ENCODE data around the gene SKI.

The SKI gene

DNA sequence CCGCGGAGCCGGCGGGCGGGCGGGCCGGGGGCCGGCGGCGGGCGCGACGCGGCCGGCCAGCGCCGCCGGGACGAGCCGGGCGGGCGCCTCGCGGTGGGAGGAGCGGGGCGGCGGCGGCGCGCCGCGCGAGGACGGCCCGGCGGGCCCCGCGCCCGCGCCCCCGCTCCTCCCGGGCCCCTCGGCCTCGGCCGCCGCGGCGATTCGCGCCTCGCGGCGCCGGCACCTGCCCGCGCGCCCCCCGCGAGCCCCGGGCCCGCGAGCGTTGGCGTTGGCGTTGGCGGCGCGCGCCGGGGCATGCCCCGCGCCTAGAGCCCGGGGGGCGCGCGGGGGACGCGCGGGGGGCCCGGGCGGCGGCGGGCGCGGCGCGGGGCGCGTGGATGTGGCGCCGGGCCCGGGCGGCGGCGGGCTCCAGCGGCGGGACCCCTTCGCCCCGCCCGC lies at the start of gene SKI:
Gene SKI, plus strand, starts transcription at position 163 of the 438 bp plus-strand sequence. CDS start 448 bp downstream, outside the sequence.
- DNase-seq (ENCODE audit: low spot score), result no peak

DNA sequence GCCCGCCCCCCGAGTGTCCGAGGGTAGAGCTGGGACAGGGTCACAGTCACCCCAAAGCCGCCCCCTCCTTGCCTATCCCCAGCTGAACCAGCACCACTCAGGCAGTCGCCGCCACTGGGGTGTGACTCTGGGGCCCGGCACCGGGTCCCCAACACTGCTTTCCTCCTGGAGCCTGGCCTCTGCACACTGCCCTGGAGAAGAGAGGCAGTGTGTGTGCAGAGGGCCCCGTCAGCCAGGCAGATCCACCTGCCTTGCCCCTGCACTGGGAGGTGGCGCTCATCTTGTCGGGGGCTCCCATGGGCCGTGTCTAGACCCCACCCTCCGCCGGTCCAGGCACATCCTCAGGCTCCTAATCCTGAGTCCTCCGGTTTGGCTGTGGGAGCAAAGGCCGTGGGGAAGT lies 49.2 kb upstream of the SKI start:
- no peak for DNase-seq (ENCODE audit: low spot score)

DNA sequence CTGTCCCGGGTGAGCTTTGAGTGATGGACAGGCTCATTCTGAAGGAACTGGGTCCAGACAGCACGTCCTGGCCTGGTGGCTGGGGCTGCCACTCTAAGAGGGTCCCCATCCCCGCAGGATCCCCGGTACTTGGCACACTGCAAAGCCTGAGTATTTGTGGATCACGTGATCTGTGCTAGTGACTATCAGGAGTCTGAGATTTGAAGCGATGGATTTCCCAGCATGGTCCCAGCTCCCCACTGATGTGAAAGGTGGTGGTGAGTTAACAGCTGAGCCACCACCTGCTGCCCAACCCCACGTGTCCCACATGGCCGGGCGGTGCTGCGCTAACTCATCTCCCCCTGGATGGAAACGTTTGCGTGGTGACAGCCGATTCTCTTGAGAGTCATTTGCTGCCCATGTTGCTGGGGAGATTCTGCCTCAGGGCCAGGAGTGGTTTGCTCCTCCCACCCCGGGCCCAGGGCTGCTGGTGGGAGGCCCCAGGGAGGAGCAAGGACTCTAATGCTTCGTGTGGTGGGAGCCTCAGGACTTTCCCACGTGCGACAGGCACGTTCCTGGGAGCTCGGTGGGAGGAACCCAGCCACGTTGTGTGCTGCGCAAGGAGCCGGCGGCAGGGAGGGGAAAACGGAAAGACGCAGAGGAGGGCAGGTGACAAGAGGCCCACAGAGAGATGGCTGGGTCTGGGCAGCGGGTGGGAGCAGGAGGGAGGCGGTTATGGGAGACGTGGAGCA lies 48.7 kb upstream of the SKI start:
- DNase-seq (ENCODE audit: low spot score), result no peak

DNA sequence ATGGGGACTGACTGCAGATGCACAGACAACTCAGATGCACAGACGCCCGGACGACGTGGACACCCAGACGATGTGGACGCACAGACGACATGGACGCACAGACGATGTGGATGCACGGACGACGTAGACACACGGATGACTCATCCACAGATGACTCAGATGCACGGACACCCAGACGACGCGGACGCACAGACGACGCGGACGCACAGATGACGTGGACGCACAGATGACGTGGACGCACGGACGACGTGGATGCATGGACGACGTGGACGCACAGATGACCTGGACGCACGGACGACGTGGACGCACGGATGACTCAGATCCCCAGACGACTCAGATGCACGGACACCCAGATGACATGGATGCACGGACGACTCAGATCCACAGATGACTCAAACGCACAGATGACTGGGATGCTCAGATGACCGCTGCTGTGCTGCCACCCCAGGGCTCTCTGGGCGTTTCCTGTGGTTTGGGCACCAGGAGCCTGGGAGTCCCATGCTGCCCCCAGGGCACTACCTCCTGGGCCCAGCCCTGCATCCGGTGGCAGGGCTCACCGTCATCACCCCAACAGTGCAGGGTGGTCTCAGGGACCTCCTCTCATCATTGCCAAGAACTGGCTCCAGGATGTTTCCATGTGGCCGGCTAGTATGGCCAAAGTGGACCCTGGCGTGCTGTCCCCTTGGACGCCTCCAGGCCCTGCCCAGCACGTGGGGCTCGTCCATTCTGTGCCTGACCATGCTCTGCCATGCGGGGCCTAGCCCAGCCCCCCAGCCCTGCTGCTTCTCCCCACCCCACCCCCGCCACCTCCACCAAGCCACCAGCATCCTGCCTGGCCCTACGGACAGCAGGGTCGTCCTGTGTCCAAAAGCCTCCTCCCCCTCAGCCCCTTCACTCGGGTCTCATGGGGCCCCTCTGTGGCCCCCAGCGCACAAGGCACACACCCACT lies 47.5 kb upstream of the SKI start:
- no peak for DNase-seq (ENCODE audit: low spot score)

DNA sequence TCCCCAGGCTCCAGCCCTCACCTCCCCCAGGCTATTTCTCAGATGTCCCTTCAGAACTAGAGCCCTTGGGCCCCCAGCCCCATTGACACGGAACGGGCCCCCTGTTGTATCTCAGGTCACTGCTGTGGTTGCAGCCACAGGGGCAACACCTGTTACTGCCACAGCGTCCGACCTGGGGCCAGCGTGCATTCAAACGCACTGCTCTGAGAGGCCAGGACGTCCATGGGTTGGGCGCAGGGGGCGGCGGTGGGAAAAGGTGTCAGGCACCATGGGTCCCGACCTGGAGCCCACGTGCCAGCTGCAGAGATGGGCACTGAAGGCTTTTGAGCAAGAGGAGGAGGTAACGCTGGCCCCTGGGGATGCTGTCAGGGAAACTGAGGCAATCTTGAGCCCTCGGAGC lies 46.8 kb upstream of the SKI start:
- no peak for DNase-seq (ENCODE audit: low spot score)

DNA sequence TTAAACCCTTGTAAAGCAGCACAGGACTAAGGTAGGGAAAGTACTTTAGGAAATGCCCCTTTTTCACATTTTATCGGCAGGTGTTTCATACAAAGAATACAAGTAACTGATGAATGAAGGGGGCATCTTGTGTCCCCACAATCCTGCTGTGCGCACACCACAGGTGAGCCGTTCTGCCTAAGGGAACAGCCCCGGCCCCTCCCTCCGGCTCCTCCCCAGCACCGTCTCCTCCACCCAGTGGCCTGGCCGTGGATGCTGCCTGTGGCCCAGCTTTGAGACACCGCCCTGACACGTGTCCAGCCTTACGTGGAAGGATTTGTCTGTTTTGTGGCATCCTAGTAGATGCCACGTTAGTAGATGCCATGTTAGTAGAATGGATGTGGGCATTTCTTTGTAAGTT lies 46.4 kb upstream of the SKI start:
- no peak for DNase-seq (ENCODE audit: low spot score)

DNA sequence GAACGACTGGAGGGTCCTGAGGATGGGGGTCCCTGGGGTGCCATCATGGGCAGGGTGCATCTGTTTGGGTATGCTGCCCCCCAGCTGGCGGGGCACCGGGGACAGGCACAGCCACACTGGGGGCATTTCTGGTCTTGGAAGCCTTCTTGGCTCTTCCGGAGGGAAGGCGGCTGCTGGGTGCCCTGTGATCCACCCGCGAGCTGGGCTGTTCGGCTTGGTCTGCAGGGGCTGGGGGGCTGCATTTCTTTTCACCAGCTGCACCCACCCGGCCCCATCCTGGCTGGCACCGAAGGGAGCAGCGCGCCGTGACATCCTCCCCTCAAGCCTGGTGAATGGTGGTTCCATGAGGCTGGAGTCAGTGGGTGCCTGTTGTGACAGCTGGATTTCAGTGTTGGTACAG lies 45.7 kb upstream of the SKI start:
- DNase-seq (ENCODE audit: low spot score), result no peak

DNA sequence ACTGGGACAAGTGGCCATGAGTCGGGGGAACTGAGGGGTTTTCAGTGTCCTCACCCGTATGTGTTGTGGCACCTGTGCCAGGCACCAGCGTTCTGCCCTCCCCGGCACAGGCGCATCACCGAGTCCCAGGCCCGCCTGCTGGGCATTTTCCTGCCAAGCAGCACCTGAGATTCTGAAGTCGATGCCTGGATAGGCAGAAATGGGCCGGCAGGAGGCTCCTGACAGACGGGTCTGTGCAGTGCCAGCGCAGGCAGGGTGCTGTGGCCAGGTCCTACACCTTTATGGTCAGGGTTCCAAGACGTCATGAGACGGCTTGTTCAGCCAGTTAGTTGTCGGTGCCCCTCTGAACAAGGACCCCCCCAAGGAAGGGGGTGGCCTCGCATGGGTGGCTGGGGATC lies 44.2 kb upstream of the SKI start:
- DNase-seq (ENCODE audit: low spot score), result no peak

DNA sequence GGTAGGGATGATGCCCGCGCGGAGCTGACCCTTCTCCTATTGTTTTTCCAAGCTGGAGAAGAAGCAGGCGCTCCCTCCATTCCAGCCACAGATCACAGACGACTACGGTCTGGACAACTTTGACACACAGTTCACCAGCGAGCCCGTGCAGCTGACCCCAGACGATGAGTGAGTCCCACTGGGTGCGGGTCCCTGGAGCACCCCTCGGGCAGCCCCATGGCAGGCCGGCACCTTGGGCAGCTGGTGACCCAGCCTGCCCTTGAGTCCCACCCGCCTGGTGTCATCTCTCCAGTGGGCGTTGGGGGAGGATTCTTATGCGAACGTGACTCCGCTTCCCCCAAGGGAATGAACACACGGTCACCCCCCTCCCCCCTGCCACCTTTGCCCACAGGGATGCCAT lies 43.6 kb upstream of the SKI start:
- no peak for DNase-seq (ENCODE audit: low spot score)

DNA sequence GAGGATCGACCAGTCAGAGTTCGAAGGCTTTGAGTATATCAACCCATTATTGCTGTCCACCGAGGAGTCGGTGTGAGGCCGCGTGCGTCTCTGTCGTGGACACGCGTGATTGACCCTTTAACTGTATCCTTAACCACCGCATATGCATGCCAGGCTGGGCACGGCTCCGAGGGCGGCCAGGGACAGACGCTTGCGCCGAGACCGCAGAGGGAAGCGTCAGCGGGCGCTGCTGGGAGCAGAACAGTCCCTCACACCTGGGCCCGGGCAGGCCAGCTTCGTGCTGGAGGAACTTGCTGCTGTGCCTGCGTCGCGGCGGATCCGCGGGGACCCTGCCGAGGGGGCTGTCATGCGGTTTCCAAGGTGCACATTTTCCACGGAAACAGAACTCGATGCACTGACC lies 43.2 kb upstream of the SKI start:
- DNase-seq (ENCODE audit: low spot score), result no peak

DNA sequence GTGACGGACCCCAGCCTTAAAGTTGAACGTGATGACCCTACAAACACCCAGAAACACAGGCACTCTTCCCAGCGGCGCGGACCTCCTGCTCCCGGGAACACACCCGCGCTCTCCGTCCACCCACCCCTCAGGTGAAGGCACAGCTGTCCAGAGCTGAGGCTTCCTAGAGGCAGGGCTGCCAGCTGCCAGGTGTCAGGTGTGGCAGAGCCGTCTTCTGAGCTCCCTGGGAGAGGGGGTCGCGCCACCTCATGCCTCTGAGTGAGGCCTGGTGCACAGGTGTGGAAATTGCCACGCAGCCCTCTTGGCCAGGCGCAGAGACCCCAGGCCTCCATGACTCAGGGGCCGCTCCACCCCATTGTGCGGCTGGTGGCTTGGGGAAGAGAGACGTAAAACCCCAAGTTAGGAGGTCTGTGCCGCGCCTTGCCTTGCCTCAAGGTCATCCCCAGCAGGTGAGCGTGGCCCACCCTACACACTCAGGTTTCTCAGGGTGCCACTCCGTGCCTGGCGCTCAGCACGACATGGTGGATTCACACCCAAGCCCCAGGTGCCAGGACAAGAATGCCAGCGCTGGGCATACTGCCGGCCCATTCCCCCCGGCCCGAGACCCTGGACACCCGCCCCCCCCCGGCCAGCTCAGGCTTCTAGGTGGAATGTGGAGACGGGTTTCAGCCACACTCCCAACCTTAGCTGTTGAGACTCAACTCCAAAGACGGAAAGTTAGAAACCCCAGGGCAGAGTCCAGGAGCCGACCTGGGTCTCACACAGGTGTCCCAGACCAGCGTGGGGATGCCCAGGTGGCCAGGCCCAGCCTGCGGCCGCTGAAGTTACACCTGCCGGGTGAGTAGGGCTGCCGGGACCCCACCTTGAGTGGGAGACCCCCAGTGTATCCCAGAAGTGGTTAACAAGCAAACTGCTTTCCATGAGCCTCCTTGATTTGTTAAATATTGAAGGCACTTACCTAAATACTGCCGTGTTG lies 42.0 kb upstream of the SKI start:
- no peak for DNase-seq (ENCODE audit: low spot score)

DNA sequence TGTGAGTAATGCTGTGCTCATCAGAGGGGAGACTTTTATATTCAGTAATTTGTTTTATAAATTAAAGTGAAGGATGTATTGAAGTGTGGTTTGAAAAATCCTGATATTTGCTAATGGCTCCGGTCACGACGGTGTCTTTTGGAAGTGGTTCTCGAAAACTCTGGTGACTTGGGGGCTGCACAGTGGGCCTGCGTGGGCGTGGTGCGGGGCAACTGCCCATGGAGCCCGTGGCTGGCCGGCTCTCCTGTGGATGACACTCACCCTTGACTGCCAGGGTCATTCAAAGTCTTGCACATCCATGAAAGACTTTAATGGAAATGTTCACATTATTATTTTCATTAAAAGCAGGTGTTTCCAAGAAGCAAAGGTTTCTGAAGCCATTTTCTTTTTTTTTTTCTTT lies 41.2 kb upstream of the SKI start:
- no peak for DNase-seq (ENCODE audit: low spot score)

DNA sequence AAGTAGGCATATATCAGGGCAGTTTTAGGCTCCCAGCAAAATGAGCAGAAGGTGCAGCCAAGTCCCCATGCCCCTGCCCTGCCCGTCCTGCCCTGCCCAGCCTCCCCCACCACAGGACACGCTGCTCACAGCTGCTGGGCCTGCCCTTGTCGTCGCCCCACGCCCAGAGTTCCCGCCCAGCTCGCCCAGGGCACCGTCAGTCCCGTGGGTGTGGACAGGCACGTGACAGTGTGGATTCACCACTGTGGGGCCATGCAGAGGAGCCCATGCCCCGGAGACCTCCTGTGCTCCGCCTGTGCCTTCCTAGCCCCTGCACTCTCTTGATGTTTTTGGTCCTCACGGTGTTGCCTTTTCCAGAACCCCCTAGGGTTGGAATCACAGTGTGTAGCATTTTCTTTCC lies 40.5 kb upstream of the SKI start:
- DNase-seq (ENCODE audit: low spot score), result no peak

DNA sequence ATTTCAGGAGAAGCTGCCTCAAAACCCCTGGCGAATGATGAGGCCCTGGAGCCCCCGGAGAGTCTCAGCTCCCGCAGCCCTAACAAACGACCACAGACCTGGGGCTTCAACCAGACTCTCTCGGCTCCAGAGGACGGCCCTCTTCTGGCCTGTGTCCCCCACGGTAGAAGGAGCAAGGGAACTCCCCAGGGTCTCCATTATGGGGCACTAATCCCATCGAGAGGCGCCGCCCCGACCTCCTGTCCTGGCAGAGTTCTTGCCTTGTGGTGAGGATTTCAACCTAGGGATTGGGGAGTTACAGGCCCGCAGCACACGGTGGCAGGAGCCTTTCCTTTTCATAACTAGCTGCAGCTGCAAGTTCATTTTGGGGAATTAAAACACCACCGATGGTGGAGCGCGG lies 39.8 kb upstream of the SKI start:
- no peak for DNase-seq (ENCODE audit: low spot score)

DNA sequence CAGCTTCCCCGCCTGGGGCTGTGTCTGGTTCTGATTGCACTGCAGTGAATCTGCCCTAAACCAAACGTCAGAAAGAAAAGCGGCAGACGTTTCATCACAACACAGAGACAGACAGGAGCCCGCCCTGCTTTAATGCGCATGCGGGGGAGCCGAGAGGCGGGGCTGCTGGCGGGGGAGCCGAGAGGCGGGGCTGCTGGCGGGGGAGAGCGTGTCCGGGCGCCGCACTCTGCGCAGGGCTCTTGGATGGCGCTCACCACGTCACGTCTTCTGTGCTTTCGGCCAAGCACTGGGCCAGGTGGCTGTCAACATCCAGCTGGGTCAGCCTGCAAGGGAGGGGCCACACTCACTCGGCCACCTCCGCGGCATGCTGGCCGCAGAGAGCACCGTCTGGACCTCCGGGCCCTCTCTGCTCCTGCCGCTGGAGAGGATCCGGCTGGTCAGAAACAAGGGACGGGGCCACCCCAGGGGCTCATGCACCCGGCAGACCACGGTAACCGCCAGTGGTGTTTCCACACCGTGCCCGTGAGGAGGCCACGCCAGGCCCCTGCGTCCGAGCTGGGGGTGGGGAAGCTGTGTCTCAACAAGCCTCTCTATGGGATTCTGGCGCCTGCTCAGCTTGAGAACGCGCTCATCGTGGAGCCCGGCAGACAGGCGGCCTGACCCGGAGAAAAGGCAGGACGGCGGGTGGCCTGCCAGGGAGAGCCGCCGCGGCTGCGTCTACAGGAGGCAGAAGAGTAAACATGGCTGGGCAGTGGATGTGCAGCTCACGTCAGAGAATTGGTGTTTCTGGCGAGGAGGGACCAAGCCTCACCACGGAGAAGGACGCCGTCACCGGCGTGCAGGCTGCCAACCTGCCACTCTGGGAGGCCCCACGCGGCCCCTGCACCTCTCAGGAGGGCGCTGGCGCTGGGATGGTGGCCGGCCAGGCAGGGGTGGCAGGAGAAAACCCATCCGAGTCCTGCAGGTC lies 38.4 kb upstream of the SKI start:
- peak; percentile 95 for DNase-seq (ENCODE audit: low spot score)

DNA sequence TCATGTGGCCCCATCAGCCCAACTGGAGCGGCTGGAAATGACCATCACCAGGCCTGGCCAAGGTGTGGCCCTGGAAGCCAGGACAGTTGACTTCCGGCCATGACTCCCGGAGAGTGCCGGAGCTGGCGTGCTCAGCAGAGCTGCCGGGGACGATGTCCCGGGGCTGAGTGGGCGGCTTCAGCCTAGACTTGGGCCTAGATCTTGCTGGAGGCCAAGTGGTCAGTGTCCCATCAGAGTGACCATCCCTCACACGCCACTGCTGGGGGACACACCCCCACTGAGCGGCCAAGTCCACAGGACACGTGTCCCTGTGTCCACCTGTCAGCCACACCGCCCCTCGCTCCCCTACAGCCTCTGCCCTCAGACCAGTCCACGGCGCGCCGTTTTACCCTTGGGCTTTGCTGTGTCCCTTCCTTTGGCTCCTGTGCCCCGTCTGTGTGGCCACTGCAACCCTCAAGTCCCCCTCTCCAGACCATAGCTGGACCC lies 37.6 kb upstream of the SKI start:
- no peak for DNase-seq (ENCODE audit: low spot score)

DNA sequence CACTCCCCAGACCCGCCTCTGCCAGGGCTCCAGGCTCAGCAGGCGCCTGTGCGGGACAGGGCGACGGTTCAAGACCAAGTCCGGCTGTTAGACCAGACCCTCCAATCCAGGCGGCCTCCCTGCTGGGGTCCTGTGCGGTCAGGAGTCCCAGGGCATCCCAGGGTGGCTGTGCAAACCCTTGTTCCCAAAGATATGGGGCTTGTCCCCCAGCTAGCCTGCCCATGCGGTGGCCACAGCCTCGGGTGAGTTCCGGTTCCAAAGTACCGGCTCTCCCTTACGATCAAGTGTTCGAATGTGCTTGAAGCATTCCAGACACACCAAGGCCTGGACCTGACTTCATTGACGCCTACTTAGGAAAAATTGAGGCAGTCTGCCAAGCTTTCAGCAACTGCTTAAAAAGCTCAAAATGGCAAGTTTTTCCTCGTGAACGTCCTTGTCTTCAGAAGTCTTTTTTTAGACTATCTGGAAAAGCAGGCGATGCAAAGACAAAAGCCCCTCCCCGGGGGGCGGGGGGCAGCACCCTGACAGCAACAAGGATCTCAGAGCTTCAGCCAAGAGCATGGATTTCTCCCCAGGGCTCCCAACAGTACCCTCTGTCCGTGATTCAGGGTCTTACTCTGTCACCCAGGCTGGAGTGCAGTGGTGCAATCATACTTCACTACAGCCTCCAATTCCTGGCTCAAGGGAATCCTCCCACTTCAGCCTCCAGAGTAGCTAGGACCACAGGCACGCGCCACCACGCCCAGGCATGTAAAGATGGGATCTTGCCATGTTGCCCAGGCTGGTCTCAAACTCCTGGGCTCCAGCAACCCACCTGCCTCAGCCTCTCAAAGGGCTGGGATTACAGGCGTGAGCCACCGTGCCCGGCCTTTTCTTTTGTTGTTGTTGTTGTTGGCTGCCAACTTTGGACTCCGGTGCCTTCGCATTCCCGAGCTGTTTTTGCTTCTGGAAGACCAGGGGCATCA lies 35.8 kb upstream of the SKI start:
- DNase-seq (ENCODE audit: low spot score), result no peak

DNA sequence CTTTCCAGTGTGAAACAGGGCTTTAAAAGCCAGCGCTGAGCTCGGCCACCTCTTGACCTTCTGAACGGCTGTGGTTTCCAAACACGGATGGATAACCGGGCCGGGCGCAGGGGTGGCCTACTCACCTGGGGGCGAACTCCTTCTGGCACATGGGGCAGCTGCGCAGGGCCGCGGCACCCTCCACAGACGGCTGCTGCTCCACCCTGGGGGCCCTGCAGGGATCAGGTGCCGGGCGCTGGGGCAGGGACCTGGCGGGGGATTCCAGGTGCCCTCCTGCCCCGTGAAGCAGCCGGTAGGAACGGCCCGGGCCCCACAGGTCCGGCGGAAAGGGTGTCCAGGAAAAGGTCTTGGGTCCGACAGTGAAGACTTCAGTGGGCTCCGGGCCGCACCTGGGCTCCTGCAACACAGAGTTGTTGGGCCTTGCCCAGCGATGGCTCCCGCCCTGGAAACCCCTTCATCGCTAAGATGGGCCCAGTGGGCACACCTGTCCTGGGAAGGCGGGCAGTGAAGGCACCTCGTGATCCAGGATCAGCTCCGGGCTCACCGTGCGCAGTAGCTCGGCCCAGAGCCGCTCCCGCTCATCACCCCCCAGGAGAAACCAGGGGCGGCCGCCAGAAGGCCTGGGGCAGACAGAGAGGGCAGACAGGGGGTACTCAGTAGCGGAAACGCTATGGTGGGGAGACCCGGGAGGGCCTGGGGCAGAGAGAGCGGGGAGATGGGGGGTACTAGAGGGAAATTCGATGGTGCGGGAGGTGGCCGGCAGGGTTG lies 34.4 kb upstream of the SKI start:
- DNase-seq (ENCODE audit: low spot score), result no peak
